GM12892 (cell line): ENCODE measurements around the gene ZNF653. TPM values are rescaled to one million over a fixed set of nuclear protein-coding genes. Genes with fewer than 3 reads are reported as not detected.

Experiments used
- DNase-seq: peaks from one replicate; pipeline ENCODE4 v3.0.0; 2011; ENCODE audit not compliant: insufficient read length
- FAIRE-seq: peaks from 2 replicates; lab custom pipeline; 2011; peaks lifted over from hg19 to GRCh38; lab: Jason Lieb, UNC
- POLR2A ChIP-seq: IDR thresholded peaks from 2 replicates; pipeline ENCODE4 v1.6.1; 2011; ENCODE audit warnings: low read depth, low read length, control low read depth
- POLR2AphosphoS5 ChIP-seq: IDR thresholded peaks from 2 replicates; pipeline ENCODE4 v1.6.1; 2011; ENCODE audit warnings: low read depth, low read length, control low read depth
- TAF1 ChIP-seq: IDR thresholded peaks from 2 replicates; pipeline ENCODE4 v1.6.1; 2011; ENCODE audit warnings: low read depth, mild to moderate bottlenecking, control low read depth, low read length, borderline replicate concordance
- polyA plus RNA-seq: library from polyadenylated mRNA; unstranded; fragments of >200 nt; gene quantifications from one replicate; pipeline ENCODE4 v1.2.1, GENCODE V29; 2012; ENCODE audit warnings: missing spikeins, inconsistent platforms; ENCODE audit not compliant: missing spikeins

Gene ZNF653
- polyA plus RNA-seq, result 3.9 TPM

DNA sequence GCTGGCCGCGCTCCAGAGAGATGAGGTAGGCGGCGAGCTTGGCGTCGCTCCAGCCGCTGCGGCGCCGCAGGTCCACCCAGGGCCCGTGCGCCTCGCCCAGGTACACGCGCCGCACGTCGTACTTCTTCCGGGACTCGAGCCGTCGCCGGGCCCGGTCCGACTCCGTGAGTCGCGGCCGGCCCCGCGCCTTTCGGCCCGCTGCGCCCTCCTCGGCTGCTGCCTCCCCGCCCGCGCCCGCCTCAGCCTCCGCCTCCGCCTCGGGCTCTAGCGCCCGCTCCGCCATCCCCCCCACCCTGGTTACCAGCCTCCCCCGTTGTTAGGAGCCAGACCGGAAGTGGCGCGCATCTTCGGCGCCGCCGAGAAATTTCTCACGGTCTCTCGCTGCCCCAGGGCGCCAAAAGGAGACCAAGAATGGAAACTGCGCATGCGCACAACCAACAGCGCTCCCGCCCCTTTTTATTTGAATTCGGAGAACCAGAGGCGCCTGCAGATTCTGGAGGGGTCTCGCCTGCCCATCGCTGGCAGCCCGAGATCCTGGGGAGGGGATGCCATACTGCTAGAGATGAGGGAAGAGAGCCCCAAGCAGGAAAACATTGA lies at the start of gene ZNF653:
ZNF653 (minus strand) TSS at position 336 of the 597 bp plus-strand sequence; CDS start at position 283, 53 bp downstream.
- TF ChIP-seq POLR2A, result peak; percentile 20; the same call in 1 of the 2 replicates
- TF ChIP-seq POLR2AphosphoS5, result no peak
- FAIRE-seq, result no peak
- peak; percentile 96 for DNase-seq

- no peak for TF ChIP-seq TAF1
- TF ChIP-seq POLR2A, result no peak
- TF ChIP-seq POLR2AphosphoS5, result no peak
- no peak for DNase-seq
- no peak for FAIRE-seq
Measured at GRCh38 chr19:11555246-11555645, 49.6 kb upstream of the ZNF653 start.

DNA sequence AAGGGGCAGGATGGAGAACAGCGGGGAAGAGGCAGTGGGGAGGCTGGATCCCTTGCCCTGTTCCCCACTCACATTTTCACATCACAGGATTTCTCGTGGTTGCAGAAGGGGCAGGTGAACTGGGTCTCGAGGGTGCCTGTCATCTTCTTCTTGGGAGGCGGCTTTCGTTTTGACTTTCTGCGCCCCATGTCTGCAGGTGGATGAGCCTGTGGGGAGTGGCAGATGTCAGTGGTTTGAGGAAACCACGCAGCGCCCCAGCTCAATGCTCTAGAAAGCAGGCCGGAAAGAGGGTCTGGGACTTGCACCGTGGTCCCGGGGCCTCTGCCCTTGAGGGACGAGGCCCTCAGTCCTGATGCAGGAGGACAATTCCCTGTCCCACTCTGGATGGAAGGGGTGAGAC lies 48.5 kb upstream of the ZNF653 start:
- DNase-seq (peak; percentile 46), FAIRE-seq (no peak)
- no peak for TF ChIP-seq POLR2A
- TF ChIP-seq TAF1, result no peak
- no peak for TF ChIP-seq POLR2AphosphoS5

DNA sequence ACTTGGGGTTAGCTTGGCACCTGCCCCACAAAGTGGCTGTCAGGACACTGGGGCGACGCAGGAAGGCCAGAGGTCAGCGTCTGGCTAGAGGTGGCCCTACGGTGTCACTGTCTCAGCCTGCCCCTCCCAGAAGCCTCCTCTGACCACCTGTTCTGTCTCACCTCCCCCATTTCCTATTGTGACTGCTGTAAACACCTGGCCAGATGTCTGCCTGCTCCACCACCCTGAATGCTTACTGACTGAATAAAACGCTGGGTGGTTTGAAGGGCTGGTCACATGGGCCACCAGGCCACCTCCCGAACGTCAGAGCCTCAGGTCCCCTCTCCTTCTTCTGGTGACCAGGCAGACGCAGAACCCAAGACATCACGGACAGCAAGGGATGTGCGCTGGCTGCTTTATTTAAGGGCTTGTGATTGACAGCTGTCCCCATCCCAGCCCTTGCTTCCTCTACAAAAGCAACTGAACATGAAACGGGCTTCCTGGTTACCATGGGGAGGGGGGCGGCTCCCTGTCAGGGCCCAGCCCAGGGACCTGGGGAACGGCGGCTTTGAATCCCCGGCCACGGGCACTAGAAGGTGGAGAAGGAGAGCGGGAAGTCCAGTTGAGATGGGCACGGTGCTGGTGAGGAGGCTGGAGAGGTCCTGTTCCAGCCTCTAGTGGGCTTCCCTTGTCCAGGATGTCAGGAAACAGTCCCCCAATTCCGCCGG lies 47.2 kb upstream of the ZNF653 start:
- FAIRE-seq (no peak), DNase-seq (peak; percentile 9)
- no peak for TF ChIP-seq POLR2A

GRCh38 chr19:11551603-11552235 lies 46.1 kb upstream of the ZNF653 start:
- TF ChIP-seq POLR2AphosphoS5, result no peak
- TF ChIP-seq TAF1, result no peak
- TF ChIP-seq POLR2A, result no peak
- no peak for DNase-seq
- FAIRE-seq, result no peak

- FAIRE-seq (no peak), DNase-seq (no peak)
- no peak for TF ChIP-seq TAF1
- TF ChIP-seq POLR2AphosphoS5, result no peak
- TF ChIP-seq POLR2A, result no peak
Measured at GRCh38 chr19:11550265-11550664, 44.6 kb upstream of the ZNF653 start.

GRCh38 chr19:11549386-11549953 lies 43.8 kb upstream of the ZNF653 start:
- FAIRE-seq, result no peak
- TF ChIP-seq POLR2A (no peak), POLR2AphosphoS5 (no peak)
- DNase-seq, result no peak

GRCh38 chr19:11547929-11548700 lies 42.5 kb upstream of the ZNF653 start:
- FAIRE-seq (no peak), DNase-seq (no peak)
- TF ChIP-seq TAF1 (no peak), POLR2A (no peak), POLR2AphosphoS5 (no peak)

DNA sequence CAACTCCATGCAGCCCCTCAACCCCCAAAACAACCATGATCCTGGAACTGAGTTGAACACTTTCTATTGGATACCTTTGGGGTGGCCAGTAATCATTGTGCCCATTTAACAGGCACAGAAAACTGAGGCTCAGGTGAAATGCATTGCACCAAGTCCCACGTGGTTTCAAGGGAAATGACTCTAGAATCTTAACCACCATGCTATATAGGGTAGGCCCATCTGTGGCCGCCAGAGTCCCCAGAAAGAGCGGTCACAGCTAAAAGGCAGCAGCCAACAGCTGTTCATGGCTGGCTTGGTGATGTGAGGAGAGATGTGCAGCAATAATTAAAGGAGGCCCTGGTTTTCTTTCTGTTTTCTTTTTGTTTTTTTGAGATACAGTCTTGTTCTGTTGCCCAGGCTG lies 35.6 kb upstream of the ZNF653 start:
- no peak for TF ChIP-seq POLR2AphosphoS5
- TF ChIP-seq POLR2A, result no peak
- TF ChIP-seq TAF1, result no peak
- no peak for FAIRE-seq
- no peak for DNase-seq

GRCh38 chr19:11540645-11541044 lies 35.0 kb upstream of the ZNF653 start:
- TF ChIP-seq TAF1 (no peak), POLR2AphosphoS5 (no peak), POLR2A (no peak)
- no peak for FAIRE-seq
- DNase-seq, result no peak

GRCh38 chr19:11539495-11540365 lies 34.1 kb upstream of the ZNF653 start:
- no peak for FAIRE-seq
- no peak for TF ChIP-seq POLR2AphosphoS5
- no peak for TF ChIP-seq TAF1
- TF ChIP-seq POLR2A, result no peak
- no peak for DNase-seq
